Keratinocyte (primary cell): ENCODE measurements around the gene PAFAH2. TPM values are rescaled to one million over a fixed set of nuclear protein-coding genes. Genes with fewer than 3 reads are reported as not detected.
A peak's percentile ranks its signal among the peaks of the same experiment; 100 is the strongest.

Experiments
- DNase-seq: peaks from one replicate; pipeline ENCODE4 v3.0.0-alpha.2; 2011; ENCODE audit warnings: low read depth, missing footprints, low spot score
- FAIRE-seq: peaks from 2 replicates; lab custom pipeline; 2011; peaks lifted over from hg19 to GRCh38; lab: Jason Lieb, UNC
- H2AFZ ChIP-seq: 2 replicates; pipeline ENCODE4 v1.6.0; 2012; ENCODE audit warnings: low read length, control low read depth, inconsistent platforms; ENCODE audit not compliant: control insufficient read depth
- H3K27ac ChIP-seq: 2 replicates; pipeline ENCODE4 v1.5.1; 2011; ENCODE audit warnings: low read length; ENCODE audit not compliant: control insufficient read depth, insufficient read depth
- H3K27me3 ChIP-seq: 3 replicates; pipeline ENCODE4 v1.6.0; 2011; ENCODE audit warnings: low read length; ENCODE audit not compliant: control insufficient read depth, insufficient read depth; ENCODE audit errors: extremely low read depth
- H3K36me3 ChIP-seq, 2 experiments: 2 replicates in 1 of 2; 3 replicates in 1 of 2; pipeline ENCODE4 v1.5.1; 2011; ENCODE audit warnings: low read length in 2 of 2, mild to moderate bottlenecking in 1 of 2; ENCODE audit not compliant: control insufficient read depth in 2 of 2, insufficient read depth in 2 of 2; ENCODE audit errors: extremely low read depth in 1 of 2
- H3K4me1 ChIP-seq: 3 replicates; pipeline ENCODE4 v1.5.1; 2011; ENCODE audit warnings: low read length; ENCODE audit not compliant: control insufficient read depth, insufficient read depth; ENCODE audit errors: extremely low read depth
- H3K4me2 ChIP-seq: 3 replicates; pipeline ENCODE4 v1.6.0; 2011; ENCODE audit warnings: low read depth, low read length; ENCODE audit not compliant: control insufficient read depth, insufficient read depth; ENCODE audit errors: extremely low read depth
- H3K4me3 ChIP-seq, 3 experiments: fragments of 200-600 bp in 1 of 3; sonication (generic) in 1 of 3; 2 replicates in 2 of 3; 3 replicates in 1 of 3; pipeline ENCODE4 v1.5.1; 2011 to 2016; ENCODE audit warnings: low read length in 3 of 3, mild to moderate bottlenecking in 3 of 3, control low read depth in 2 of 3, inconsistent platforms in 1 of 3, low read depth in 1 of 3, mixed read lengths in 1 of 3, mixed run types in 1 of 3, moderate library complexity in 1 of 3; ENCODE audit not compliant: control insufficient read depth in 2 of 3, insufficient read depth in 2 of 3; ENCODE audit errors: extremely low read depth in 1 of 3
- H3K79me2 ChIP-seq: 2 replicates; pipeline ENCODE4 v1.6.0; 2012; ENCODE audit warnings: low read length; ENCODE audit not compliant: control insufficient read depth, insufficient read depth
- H3K9ac ChIP-seq: 3 replicates; pipeline ENCODE4 v1.6.0; 2011; ENCODE audit warnings: low read length; ENCODE audit not compliant: control insufficient read depth, insufficient read depth; ENCODE audit errors: extremely low read depth
- H3K9me1 ChIP-seq: 3 replicates; pipeline ENCODE4 v1.6.0; 2011; ENCODE audit warnings: low read length; ENCODE audit not compliant: control insufficient read depth, insufficient read depth; ENCODE audit errors: extremely low read depth
- H3K9me3 ChIP-seq: 2 replicates; pipeline ENCODE4 v1.5.1; 2012; ENCODE audit warnings: low read depth, low read length; ENCODE audit not compliant: control insufficient read depth
- H4K20me1 ChIP-seq: 3 replicates; pipeline ENCODE4 v1.6.0; 2011; ENCODE audit warnings: low read length; ENCODE audit not compliant: control insufficient read depth, insufficient read depth; ENCODE audit errors: extremely low read depth
- EZH2 ChIP-seq: IDR thresholded peaks from one replicate; pipeline ENCODE4 v1.6.1; 2012; ENCODE audit warnings: inconsistent platforms, mild to moderate bottlenecking, low read length, moderate library complexity
- dilution Hi-C: fragments of 300-500 bp; cut with MboI; formaldehyde crosslinking; loops from one replicate; pipeline ENCODE4 v1.7.0; 2020; ENCODE audit warnings: low sequenced_read_pairs; ENCODE audit not compliant: extremely low pct_ligation_motif_present
- polyA plus RNA-seq, 5 experiments: library from polyadenylated mRNA; depleted of rRNA in 3 of 5; stranded (reverse) in 3 of 5; stranded (forward) in 1 of 5; unstranded in 1 of 5; fragments of >200 nt; gene quantifications; 1 replicate in 1 of 5; 2 replicates in 3 of 5; 3 replicates in 1 of 5; pipeline versions ENCODE4 v1.2.1 to v1.2.3, GENCODE V29; 2011 to 2012; ENCODE audit warnings: missing spikeins in 2 of 5, low read depth in 1 of 5, low replicate concordance in 1 of 5
- TF ChIP-seq, protein P1 (sequence below), 3 experiments: IDR thresholded peaks in 1 of 3; conservative IDR thresholded peaks in 1 of 3; optimal IDR thresholded peaks in 1 of 3; 2 replicates in 2 of 3; 3 replicates in 1 of 3; pipeline versions ENCODE3 to v1.5.1; 2011; ENCODE audit warnings: low read length in 3 of 3, mild to moderate bottlenecking in 3 of 3, moderate library complexity in 2 of 3, control low read depth in 1 of 3, inconsistent platforms in 1 of 3; ENCODE audit not compliant: insufficient read depth in 2 of 3; ENCODE audit errors: extremely low read depth in 1 of 3

PAFAH2 gene
- polyA plus RNA-seq, 1 donor (not counting 4 experiments of a cell fraction or from before 2014, with no cell fraction given), result 15.5 TPM

DNA sequence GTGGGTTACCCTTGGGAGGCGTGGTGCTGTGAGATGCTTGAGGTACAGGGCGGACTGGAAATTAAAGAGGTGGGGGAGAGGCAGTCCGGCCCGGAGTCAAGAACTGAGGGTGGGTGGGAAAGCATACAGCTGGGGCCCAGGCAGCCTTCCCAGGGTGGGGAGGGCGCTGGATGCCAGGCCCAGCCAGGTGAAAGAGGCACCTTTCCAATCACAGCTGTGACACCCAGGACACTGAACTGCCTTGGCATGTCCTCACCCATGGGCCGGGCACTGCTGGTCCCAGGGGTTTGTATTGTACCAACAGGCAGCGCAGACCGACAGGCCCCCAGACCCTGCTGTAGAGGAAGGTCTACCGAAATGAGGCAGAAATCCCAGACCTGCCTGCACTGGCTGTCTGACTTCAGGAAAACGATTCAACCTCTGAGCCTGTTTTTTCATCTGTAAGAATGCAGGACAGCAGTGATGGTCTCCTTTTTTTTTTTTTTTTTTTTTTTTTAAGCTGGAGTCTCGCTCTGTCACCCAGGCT lies 39.0 kb upstream of the PAFAH2 start:
- Histone ChIP-seq H3K4me1 (peaks cover 10% of the 10 kb centered on the region), H3K79me2 (no peaks in the 10 kb centered on the region), H4K20me1 (no peaks in the 10 kb centered on the region), H3K27me3 (no peaks in the 10 kb centered on the region), H3K9me3 (no peaks in the 10 kb centered on the region), H3K4me2 (no peak overlapping the region), H2AFZ (no peak overlapping the region), H3K36me3 (no peaks in the 10 kb centered on the region), H3K27ac (no peak overlapping the region), H3K9ac (no peak overlapping the region), H3K9me1 (no peaks in the 10 kb centered on the region), H3K4me3 (no peak overlapping the region)
- DNase-seq, result no peak
- FAIRE-seq, result no peak
- dilution Hi-C loops, result no loop called here
- no peak for TF ChIP-seq EZH2
- TF ChIP-seq, protein P1, sequence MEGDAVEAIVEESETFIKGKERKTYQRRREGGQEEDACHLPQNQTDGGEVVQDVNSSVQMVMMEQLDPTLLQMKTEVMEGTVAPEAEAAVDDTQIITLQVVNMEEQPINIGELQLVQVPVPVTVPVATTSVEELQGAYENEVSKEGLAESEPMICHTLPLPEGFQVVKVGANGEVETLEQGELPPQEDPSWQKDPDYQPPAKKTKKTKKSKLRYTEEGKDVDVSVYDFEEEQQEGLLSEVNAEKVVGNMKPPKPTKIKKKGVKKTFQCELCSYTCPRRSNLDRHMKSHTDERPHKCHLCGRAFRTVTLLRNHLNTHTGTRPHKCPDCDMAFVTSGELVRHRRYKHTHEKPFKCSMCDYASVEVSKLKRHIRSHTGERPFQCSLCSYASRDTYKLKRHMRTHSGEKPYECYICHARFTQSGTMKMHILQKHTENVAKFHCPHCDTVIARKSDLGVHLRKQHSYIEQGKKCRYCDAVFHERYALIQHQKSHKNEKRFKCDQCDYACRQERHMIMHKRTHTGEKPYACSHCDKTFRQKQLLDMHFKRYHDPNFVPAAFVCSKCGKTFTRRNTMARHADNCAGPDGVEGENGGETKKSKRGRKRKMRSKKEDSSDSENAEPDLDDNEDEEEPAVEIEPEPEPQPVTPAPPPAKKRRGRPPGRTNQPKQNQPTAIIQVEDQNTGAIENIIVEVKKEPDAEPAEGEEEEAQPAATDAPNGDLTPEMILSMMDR (optimal IDR thresholded peaks at IDR 0.05 in 1 of 3, IDR thresholded peaks at IDR 0.05 in 1 of 3, conservative IDR thresholded peaks at IDR 0.05 in 1 of 3; ENCODE audit: extremely low read depth in 1 of 3, insufficient read depth in 2 of 3, low read length in 3 of 3), result no peak

DNA sequence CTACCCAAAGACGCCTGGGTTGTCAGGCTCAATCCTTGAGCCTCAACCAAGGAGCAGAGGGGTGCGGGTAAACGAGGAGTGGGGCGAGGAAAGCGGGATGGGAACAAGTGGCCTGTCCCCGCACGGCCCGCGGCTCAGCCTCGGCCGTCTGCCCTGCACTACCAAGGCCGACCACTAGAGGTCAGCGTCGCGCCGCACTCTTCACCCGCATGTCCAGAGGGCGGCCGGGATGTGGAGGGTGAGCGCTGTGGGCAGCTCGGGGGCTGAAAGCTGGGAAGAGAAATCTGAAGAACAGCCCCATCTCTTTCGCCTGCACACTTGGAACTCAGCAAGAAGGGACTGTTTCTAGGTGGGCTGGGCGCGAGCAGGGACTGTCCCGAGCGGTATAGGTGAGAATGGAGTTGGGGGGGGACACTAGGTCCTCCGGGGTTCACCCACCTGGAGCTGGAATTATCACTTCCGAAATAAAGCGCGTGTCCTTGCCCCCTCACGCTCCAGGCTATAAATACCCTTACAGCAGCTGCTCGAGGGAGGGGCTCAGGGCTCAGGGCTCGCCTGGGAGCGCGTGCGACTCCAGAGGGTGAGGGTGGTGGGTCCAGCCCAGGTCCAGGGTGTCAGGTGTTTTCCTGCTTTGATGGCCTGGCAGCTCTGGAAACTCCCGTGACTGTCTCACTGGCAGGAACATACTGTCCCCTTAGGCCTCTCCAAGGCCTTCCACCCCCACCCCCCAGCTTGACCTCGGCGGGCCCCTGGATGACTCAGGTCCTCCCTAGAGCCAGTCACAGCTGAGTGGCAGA lies 38.3 kb upstream of the PAFAH2 start:
- H2AFZ ChIP-seq, result peak overlapping the region; percentile 97
- TF ChIP-seq EZH2, result no peak
- TF ChIP-seq, protein P1 (optimal IDR thresholded peaks at IDR 0.05 in 1 of 3, IDR thresholded peaks at IDR 0.05 in 1 of 3, conservative IDR thresholded peaks at IDR 0.05 in 1 of 3; ENCODE audit: extremely low read depth in 1 of 3, insufficient read depth in 2 of 3, low read length in 3 of 3), result peak; percentile 94 to 99 (median 99)
- no peaks in the 10 kb centered on the region for H3K9me3 ChIP-seq
- DNase-seq, result peak; percentile 7
- no peak for FAIRE-seq
- no peaks in the 10 kb centered on the region for H3K9me1 ChIP-seq
- H3K4me3 ChIP-seq, result peak overlapping the region; percentile 58 to 92 (median 89)
- no peaks in the 10 kb centered on the region for H3K79me2 ChIP-seq
- peak overlapping the region; percentile 33 for H3K27ac ChIP-seq
- H3K36me3 ChIP-seq, result no peaks in the 10 kb centered on the region
- no peaks in the 10 kb centered on the region for H3K27me3 ChIP-seq
- H3K4me2 ChIP-seq, result peak overlapping the region; percentile 96
- H3K4me1 ChIP-seq, result peaks cover 10% of the 10 kb centered on the region
- dilution Hi-C loops, result no loop called here
- peak overlapping the region; percentile 79 for H3K9ac ChIP-seq
- H4K20me1 ChIP-seq, result no peaks in the 10 kb centered on the region
